Neutrophil (primary cell): ENCODE data around the gene ZNF586.

Source experiments
- H3K27ac ChIP-seq: fragments of 200-600 bp; sonication (generic); 2 replicates; pipeline ENCODE4 v1.5.1; 2016; ENCODE audit warnings: mild to moderate bottlenecking, moderate library complexity
- H3K27me3 ChIP-seq: fragments of 200-600 bp; sonication (generic); 2 replicates; pipeline ENCODE4 v1.6.0; 2016; ENCODE audit warnings: mild to moderate bottlenecking
- H3K36me3 ChIP-seq: fragments of 200-600 bp; sonication (generic); 2 replicates; pipeline ENCODE4 v1.5.1; 2017
- H3K4me1 ChIP-seq, 2 experiments: fragments of 200-600 bp in 1 of 2; sonication (generic) in 1 of 2; 1 replicate in 1 of 2; 2 replicates in 1 of 2; pipeline versions ENCODE4 v1.5.1 to v1.6.1; 2013 to 2016; ENCODE audit warnings: low read depth in 1 of 2, low read length in 1 of 2, mild to moderate bottlenecking in 1 of 2, moderate library complexity in 1 of 2; ENCODE audit not compliant: control insufficient read depth in 1 of 2, insufficient read depth in 1 of 2
- H3K4me3 ChIP-seq, 2 experiments: fragments of 200-600 bp in 1 of 2; sonication (generic) in 1 of 2; 1 replicate in 1 of 2; 2 replicates in 1 of 2; pipeline ENCODE4 v1.5.1; 2013 to 2016; ENCODE audit warnings: low read depth in 1 of 2, low read length in 1 of 2, mild to moderate bottlenecking in 1 of 2, moderate library complexity in 1 of 2
- H3K9me3 ChIP-seq: fragments of 200-600 bp; sonication (generic); 2 replicates; pipeline ENCODE4 v1.5.1; 2016
- CTCF ChIP-seq: fragments of 200-600 bp; sonication (generic); IDR thresholded peaks from 2 replicates; pipeline ENCODE4 v1.5.1; 2016; ENCODE audit warnings: antibody characterized with exemption

The ZNF586 gene

GRCh38 chr19:57746580-57747471, 22.6 kb upstream of the ZNF586 start, which contains the start of gene ZNF776:
Gene ZNF776, plus strand, starts transcription at chr19:57746815. Its CDS starts 244 bp downstream, at chr19:57747059.
- Histone ChIP-seq H3K27ac (peak within 1 kb of the TSS; percentile 90), H3K4me1 (peaks cover 19 to 25% of the 10 kb centered on the region in 2 experiments), H3K9me3 (no peaks in the 10 kb centered on the region), H3K36me3 (peaks cover 32% of the 10 kb centered on the region), H3K4me3 (peak within 1 kb of the TSS; percentile 85 to 99), H3K27me3 (no peaks in the 10 kb centered on the region)
- peak; percentile 12 for TF ChIP-seq CTCF

GRCh38 chr19:57747472-57747807, 22.0 kb upstream of the ZNF586 start:
- H3K4me3 ChIP-seq, result peak overlapping the region; percentile 85 to 99
- H3K36me3 ChIP-seq, result peaks cover 38% of the 10 kb centered on the region
- peaks cover 2% of the 10 kb centered on the region for H3K9me3 ChIP-seq
- H3K4me1 ChIP-seq, result peaks cover 19 to 25% of the 10 kb centered on the region in 2 experiments
- no peak for TF ChIP-seq CTCF
- peak overlapping the region; percentile 90 for H3K27ac ChIP-seq
- H3K27me3 ChIP-seq, result no peaks in the 10 kb centered on the region

GRCh38 chr19:57748029-57748428, 21.4 kb upstream of the ZNF586 start:
- H3K4me1 ChIP-seq, result peaks cover 19 to 25% of the 10 kb centered on the region in 2 experiments
- H3K9me3 ChIP-seq, result peaks cover 7% of the 10 kb centered on the region
- peaks cover 44% of the 10 kb centered on the region for H3K36me3 ChIP-seq
- H3K27me3 ChIP-seq, result no peaks in the 10 kb centered on the region
- peak overlapping the region; percentile 85 to 99 for H3K4me3 ChIP-seq
- no peak overlapping the region for H3K27ac ChIP-seq
- TF ChIP-seq CTCF, result no peak

- Histone ChIP-seq H3K9me3 (peaks cover 11% of the 10 kb centered on the region), H3K27me3 (no peaks in the 10 kb centered on the region), H3K4me1 (peaks cover 0 to 3% of the 10 kb centered on the region in 2 experiments), H3K27ac (no peak overlapping the region), H3K36me3 (peaks cover 80% of the 10 kb centered on the region), H3K4me3 (no peak overlapping the region)
- TF ChIP-seq CTCF, result no peak
Observed at GRCh38 chr19:57754091-57754673, 15.3 kb upstream of the ZNF586 start.

- no peaks in the 10 kb centered on the region for H3K27me3 ChIP-seq
- H3K4me3 ChIP-seq, result no peak overlapping the region
- no peak for TF ChIP-seq CTCF
- no peak overlapping the region for H3K27ac ChIP-seq
- H3K36me3 ChIP-seq, result peaks cover 80% of the 10 kb centered on the region
- peaks cover 11% of the 10 kb centered on the region for H3K9me3 ChIP-seq
- no peaks in the 10 kb centered on the region for H3K4me1 ChIP-seq
Observed at GRCh38 chr19:57755031-57755430, 14.4 kb upstream of the ZNF586 start.
